Measurements from ENCODE around the gene APCDD1L.
"Not testable (repeated sequence)": the region's sequence is repeated elsewhere in the genome, so short reads cannot be mapped to it uniquely, and the experiment has no call there.

The APCDD1L gene

DNA sequence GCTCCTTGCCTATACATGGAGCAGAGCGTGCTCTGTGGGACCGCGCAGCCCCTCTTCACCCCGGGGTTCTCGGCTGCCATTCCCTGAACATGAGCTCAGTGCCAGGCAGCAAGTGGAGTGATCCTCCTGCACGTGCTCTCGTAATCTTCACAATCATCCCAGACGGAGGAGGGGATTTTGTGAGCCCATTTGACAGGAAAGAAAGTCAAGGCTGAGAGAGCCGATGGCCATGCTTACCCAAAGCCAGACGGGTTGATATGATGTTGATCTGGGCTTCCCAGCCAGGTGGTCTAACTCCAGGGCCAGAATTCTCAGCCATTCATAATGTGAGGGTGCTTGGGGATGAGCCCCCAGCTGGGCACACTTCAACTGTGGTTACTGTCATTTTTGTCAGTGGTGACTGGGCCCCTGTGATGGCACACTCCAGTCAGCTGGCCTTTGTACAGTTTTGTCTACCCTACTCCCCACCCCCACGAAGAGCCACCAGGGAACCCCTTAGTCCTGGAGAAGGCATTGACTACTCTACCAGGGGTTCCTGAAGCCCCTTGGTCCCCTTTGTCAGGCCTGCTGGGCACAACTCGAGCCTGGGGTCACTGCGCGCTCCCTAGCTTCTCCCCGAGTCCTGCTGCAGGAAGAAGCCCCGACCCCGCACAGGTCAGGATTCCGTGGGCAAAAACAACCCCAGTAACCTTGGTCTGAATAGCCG is 1.5 kb downstream of the APCDD1L start:
- DNase-seq, result no peak

GRCh38 chr20:58512808-58513552 is 2.2 kb downstream of the APCDD1L start:
- peak; percentile 34 for DNase-seq

- DNase-seq, result peak; percentile 52
Measured at GRCh38 chr20:58511861-58512260, 3.3 kb downstream of the APCDD1L start.

DNA sequence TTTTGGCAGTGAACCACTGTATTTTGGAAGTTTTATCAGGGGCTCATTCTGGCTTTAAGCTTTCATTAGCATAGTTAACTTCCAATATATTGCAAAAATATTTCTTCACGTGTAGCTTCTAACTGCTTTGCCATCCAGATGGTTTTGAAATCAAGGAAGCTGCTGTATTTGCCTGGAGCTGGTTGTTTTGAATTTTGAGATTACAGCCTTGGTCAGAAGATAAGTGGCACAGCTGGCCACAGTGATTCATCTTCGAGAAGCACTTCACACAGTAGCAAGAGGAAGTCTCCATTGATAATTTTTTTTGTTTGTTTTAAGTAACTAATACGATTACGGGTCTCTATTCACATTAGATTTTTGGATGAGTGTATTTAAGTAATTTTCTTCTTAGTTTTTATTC is 3.8 kb downstream of the APCDD1L start:
- no peak for DNase-seq

- no peak for DNase-seq
Measured at GRCh38 chr20:58510921-58511320, 4.3 kb downstream of the APCDD1L start.

- DNase-seq, result no peak
Measured at GRCh38 chr20:58508762-58509395, 6.3 kb downstream of the APCDD1L start.

DNA sequence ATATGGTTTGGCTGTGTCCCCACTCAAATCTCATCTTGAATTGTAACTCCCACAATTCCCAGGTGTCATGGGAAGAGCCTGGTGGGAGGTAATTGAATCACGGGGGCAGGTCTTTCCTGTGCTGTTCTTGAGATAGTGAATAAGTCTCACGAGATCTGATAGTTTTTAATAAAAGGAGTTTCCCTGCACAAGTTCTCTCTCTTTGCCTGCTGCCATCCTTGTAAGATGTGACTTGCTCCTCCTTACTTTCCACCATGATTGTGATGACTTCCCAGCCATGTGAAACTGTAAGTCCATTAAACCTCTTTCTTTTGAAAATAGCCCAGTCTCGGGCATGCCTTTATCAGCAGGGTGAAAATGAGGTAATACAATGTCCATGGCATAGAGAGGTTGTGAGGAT is 8.2 kb downstream of the APCDD1L start:
- DNase-seq, result not testable (repeated sequence)

- no peak for DNase-seq
Measured at GRCh38 chr20:58504566-58504965, 10.6 kb downstream of the APCDD1L start.

DNA sequence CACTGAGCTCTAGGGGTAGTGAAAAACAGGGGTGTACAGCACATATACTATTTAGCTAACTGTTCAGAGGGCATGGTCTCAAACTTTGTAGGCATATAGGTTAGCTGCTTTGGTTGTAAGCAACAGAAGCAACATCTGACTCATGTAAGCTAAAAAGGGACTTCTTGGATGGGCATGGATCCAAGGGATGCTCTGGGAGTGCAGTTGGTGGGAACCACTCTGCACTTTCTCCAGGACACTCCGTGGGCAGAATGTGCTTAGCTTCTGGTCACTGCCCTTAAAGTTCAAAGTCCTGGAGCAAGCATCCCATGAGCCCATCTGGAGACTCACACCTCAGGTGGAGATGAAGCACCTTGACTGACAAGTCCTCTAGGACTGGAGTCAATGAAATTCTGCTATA is 11.5 kb downstream of the APCDD1L start:
- no peak for DNase-seq

DNA sequence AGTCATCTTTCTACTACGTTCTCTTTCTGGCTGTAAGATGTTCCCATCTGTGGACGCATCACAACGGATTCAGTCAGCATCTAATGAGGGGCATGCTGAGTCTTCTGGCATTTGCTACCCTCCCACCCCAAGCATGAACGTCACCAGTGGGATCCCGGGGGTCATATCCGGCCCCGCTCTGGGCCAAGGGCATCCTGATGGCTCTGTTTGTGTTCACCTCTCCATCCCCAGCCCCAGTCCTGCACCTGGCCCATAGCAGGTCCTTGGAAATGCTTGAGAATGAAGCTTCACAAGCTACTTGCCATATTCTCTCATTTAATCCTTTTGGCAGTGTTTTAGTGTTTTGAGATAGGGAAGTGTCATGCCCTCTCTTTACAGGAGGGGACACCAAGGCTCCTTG is 14.9 kb downstream of the APCDD1L start:
- DNase-seq, result no peak

- DNase-seq, result no peak
Measured at GRCh38 chr20:58498470-58499068, 16.6 kb downstream of the APCDD1L start.

- DNase-seq, result no peak
Measured at GRCh38 chr20:58497724-58498469, 17.3 kb downstream of the APCDD1L start.

- peak; percentile 11 for DNase-seq
Measured at GRCh38 chr20:58497076-58497641, 18.0 kb downstream of the APCDD1L start.

GRCh38 chr20:58496429-58496769 is 18.8 kb downstream of the APCDD1L start:
- peak; percentile 11 for DNase-seq

GRCh38 chr20:58495623-58496428 is 19.4 kb downstream of the APCDD1L start:
- peak; percentile 8 for DNase-seq

DNA sequence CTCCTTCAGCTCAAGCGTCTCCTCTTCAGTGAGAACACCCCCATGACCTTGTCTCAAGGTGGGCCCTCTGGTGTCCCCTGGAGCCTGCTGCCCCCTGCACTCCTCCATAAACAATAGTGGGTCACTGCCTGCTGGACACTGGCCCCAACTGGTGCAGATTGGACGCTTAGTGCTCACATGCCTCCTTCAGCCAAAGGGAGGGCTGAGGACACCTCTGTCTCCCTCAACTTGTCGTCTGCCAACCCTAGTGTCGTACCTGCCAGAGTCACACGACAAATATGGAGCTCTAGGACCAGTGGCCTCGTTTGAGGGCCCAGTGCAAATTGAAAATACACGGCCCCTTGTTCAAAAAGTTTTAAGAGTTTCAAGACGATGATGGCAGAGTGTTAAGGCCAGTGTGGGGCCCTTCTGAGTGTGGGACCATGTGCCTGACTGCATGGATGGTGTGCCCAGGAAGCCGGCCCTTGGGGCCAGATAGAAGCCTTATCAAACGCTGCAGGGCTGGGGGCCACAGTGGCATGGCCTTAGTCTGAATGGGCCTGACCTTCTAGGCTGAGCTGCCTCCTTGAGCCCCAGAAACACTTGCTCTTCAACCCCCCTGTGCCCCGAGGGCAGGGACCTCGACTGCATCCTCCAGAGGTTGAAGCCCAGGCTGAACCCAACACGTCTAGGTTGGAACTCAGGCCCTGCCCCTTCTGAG is 20.1 kb downstream of the APCDD1L start:
- peak; percentile 7 for DNase-seq

- no peak for DNase-seq
Measured at GRCh38 chr20:58492795-58493524, 22.2 kb downstream of the APCDD1L start.

GRCh38 chr20:58492074-58492718 is 23.0 kb downstream of the APCDD1L start:
- DNase-seq, result no peak

GRCh38 chr20:58486207-58486606 is 29.0 kb downstream of the APCDD1L start:
- DNase-seq, result no peak

DNA sequence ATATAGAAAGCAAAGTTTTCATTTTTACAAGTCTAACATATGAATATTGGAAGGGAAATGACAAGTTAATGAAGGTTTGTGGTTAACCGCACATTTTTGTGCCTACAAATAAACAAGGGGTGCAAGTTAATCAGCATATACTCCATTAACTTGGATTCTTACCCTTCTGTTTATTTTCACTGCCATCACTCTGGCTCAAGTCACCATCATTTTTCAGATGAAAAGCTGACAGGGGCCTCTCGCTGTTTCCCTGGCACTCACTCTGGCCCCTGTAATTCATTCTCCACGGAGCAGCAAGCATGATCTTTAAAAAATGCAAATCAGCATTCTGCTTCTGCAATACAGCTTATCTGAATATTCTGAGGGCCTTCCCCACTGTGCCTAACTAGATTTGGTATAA is 29.8 kb downstream of the APCDD1L start:
- DNase-seq, result peak; percentile 21

Measured in right hindlimb (tissue), 1 donor.